Brain pericyte (primary cell): ENCODE results near the gene ST14.
"Not testable (repeated sequence)": the region's sequence is repeated elsewhere in the genome, so short reads cannot be mapped to it uniquely, and the experiment has no call there.

ENCODE experiments used
- DNase-seq: peaks from one replicate; pipeline ENCODE4 v3.0.0-alpha.2; 2012; ENCODE audit warnings: low read depth, low spot score

Gene ST14

DNA sequence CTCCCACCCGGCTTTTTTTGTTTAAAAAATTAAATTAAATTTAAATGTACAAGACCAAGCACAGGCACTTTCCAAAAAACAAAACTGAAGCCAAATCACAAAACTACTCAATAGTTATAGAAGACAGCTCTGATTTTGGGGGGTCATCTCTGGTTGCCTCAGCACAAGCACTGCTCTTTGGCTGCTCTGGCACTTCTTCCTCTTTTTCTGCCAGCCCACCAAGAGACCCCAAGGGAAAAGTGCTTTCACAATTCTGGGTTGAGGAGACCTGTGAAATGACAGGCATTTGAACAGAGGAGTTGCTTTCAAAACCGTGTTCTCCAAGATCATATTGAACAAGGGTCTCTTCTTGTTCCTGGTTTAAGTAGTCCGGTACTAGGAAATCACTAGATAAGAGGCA, 74.3 kb downstream of the ST14 start:
- not testable (repeated sequence) for DNase-seq

DNA sequence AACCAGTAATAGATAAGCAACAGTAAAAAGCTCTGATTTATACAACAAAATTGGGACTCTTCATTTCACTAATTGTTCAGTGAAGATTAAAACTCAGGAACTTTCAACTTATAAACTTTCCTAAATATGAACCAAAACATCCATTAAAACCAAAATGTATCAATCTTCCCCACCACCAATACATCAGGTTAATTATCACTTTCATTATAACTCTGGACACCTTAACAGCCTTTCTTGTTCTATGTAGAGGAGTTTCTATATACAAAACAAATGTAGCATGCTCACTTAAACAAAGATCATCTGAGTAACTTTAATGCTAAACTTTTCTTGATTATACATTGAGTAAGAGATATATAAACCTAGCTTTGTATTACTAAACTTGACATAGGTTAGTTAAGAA, 74.7 kb downstream of the ST14 start:
- no peak for DNase-seq

GRCh38 chr11:130237282-130238006, 77.9 kb downstream of the ST14 start:
- no peak for DNase-seq

- no peak for DNase-seq
Measured at GRCh38 chr11:130241713-130242112, 82.1 kb downstream of the ST14 start.

GRCh38 chr11:130243816-130244215, 84.2 kb downstream of the ST14 start:
- no peak for DNase-seq

DNA sequence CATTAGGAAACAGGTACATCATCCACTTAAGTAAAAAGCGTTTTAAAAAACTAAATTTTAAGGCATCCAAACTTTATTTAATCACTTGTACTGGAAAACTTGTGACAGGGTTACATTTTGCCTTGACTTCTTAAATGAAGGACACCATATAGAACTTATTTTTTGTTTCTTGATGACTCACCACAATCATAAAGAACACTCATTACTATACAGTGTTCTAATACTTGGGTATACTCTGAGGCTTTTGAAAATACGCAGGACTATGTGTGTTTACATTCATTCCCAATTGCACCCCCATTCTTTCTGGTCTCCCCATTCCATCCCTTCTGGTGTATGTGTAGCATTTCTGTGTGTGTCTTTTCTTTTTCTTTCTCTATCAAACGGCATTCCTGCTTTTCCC, 85.3 kb downstream of the ST14 start:
- DNase-seq = no peak

GRCh38 chr11:130245375-130245774, 85.8 kb downstream of the ST14 start:
- not testable (repeated sequence) for DNase-seq

GRCh38 chr11:130246270-130246669, 86.7 kb downstream of the ST14 start:
- no peak for DNase-seq

- DNase-seq = no peak
Measured at GRCh38 chr11:130246738-130247137, 87.2 kb downstream of the ST14 start.

GRCh38 chr11:130247319-130247718, 87.7 kb downstream of the ST14 start:
- no peak for DNase-seq

DNA sequence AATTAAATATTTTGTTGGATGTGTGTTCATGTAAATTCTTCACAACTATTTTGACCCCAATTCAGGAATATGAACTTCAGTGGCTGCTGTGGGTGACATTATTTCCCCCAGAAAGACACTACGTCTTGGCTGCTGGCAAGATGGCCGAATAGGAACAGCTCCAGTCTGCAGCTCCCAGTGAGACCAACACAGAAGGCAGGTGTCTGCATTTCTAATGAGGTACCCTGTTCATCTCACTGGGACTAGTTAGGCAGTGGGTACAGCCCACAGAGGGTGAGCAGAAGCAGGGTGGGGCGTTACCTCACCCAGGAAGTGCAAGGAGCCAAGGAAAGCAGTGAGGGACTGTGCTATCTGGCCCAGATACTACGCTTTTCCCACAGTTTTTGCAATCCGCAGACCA, 89.8 kb downstream of the ST14 start:
- DNase-seq = no peak

GRCh38 chr11:130249929-130250328, 90.3 kb downstream of the ST14 start:
- DNase-seq = not testable (repeated sequence)

GRCh38 chr11:130251763-130252162, 92.2 kb downstream of the ST14 start:
- DNase-seq = not testable (repeated sequence)
